GM12878 (cell line): Measurements from ENCODE around the gene ADAMTS18.

Source experiments
- EZH2 ChIP-seq: IDR thresholded peaks from 2 replicates; pipeline ENCODE4 v1.6.1; 2012; ENCODE audit warnings: low read depth, mild to moderate bottlenecking, control low read depth, inconsistent platforms, low read length, borderline replicate concordance; ENCODE audit not compliant: control insufficient read depth
- FOXK2 ChIP-seq: fragments of 450-650 bp; IDR thresholded peaks from 2 replicates; pipeline ENCODE4 v1.6.1; 2017; ENCODE audit warnings: mild to moderate bottlenecking, moderate library complexity
- KDM1A ChIP-seq: fragments of 200-600 bp; sonication (generic); IDR thresholded peaks from 2 replicates; pipeline ENCODE4 v1.6.1; 2016; ENCODE audit warnings: borderline replicate concordance
- NFYA ChIP-seq: IDR thresholded peaks from 2 replicates; pipeline ENCODE4 v1.6.1; 2011; ENCODE audit warnings: low read depth, mild to moderate bottlenecking, low read length, improper control_type of control experiment, borderline replicate concordance
- PAX5 ChIP-seq: IDR thresholded peaks from 2 replicates; pipeline ENCODE4 v1.6.1; 2011; ENCODE audit warnings: low read depth, low read length, borderline replicate concordance
- PKNOX1 ChIP-seq: fragments of 450-650 bp; IDR thresholded peaks from 2 replicates; pipeline ENCODE4 v1.6.1; 2016; ENCODE audit warnings: mild to moderate bottlenecking
- RFX5 ChIP-seq: IDR thresholded peaks from 2 replicates; pipeline ENCODE4 v1.6.1; 2011; ENCODE audit warnings: low read depth, low read length, improper control_type of control experiment
- ZNF274 ChIP-seq: IDR thresholded peaks from one replicate; pipeline ENCODE4 v1.8.0; 2011; ENCODE audit not compliant: insufficient read length, insufficient read depth
- TF ChIP-seq, protein P1 (sequence below): fragments of 450-650 bp; IDR thresholded peaks from 2 replicates; pipeline ENCODE4 v1.6.1; 2017; ENCODE audit warnings: mild to moderate bottlenecking
- TF ChIP-seq, protein P2 (sequence below), 3 experiments: IDR thresholded peaks in 2 of 3; conservative IDR thresholded peaks in 1 of 3; 2 replicates each; pipeline ENCODE4 v1.5.1; 2011; ENCODE audit warnings: low read depth in 3 of 3, low read length in 3 of 3, mild to moderate bottlenecking in 3 of 3, control low read depth in 2 of 3, moderate library complexity in 2 of 3, inconsistent platforms in 1 of 3, mixed read lengths in 1 of 3; ENCODE audit not compliant: control insufficient read depth in 2 of 3, insufficient read depth in 1 of 3; ENCODE audit errors: extremely low read depth in 1 of 3
- TF ChIP-seq, protein P3 (sequence below): IDR thresholded peaks from 2 replicates; pipeline ENCODE4 v1.6.1; 2012; ENCODE audit warnings: low read depth, low read length, improper control_type of control experiment

GRCh38 chr16:77375396-77375795, 59.4 kb downstream of the ADAMTS18 start:
- TF ChIP-seq EZH2 (no peak), FOXK2 (no peak), PAX5 (no peak), RFX5 (no peak), ZNF274 (no peak), NFYA (no peak), KDM1A (no peak), PKNOX1 (no peak)
- TF ChIP-seq, protein P1, sequence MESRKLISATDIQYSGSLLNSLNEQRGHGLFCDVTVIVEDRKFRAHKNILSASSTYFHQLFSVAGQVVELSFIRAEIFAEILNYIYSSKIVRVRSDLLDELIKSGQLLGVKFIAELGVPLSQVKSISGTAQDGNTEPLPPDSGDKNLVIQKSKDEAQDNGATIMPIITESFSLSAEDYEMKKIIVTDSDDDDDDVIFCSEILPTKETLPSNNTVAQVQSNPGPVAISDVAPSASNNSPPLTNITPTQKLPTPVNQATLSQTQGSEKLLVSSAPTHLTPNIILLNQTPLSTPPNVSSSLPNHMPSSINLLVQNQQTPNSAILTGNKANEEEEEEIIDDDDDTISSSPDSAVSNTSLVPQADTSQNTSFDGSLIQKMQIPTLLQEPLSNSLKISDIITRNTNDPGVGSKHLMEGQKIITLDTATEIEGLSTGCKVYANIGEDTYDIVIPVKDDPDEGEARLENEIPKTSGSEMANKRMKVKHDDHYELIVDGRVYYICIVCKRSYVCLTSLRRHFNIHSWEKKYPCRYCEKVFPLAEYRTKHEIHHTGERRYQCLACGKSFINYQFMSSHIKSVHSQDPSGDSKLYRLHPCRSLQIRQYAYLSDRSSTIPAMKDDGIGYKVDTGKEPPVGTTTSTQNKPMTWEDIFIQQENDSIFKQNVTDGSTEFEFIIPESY = no peak
- TF ChIP-seq, protein P2, sequence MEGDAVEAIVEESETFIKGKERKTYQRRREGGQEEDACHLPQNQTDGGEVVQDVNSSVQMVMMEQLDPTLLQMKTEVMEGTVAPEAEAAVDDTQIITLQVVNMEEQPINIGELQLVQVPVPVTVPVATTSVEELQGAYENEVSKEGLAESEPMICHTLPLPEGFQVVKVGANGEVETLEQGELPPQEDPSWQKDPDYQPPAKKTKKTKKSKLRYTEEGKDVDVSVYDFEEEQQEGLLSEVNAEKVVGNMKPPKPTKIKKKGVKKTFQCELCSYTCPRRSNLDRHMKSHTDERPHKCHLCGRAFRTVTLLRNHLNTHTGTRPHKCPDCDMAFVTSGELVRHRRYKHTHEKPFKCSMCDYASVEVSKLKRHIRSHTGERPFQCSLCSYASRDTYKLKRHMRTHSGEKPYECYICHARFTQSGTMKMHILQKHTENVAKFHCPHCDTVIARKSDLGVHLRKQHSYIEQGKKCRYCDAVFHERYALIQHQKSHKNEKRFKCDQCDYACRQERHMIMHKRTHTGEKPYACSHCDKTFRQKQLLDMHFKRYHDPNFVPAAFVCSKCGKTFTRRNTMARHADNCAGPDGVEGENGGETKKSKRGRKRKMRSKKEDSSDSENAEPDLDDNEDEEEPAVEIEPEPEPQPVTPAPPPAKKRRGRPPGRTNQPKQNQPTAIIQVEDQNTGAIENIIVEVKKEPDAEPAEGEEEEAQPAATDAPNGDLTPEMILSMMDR (IDR thresholded peaks at IDR 0.05 in 2 of 3, conservative IDR thresholded peaks at IDR 0.05 in 1 of 3; ENCODE audit: control insufficient read depth in 2 of 3, extremely low read depth in 1 of 3, insufficient read depth in 1 of 3, low read depth in 3 of 3, low read length in 3 of 3) = no peak
- TF ChIP-seq, protein P3, sequence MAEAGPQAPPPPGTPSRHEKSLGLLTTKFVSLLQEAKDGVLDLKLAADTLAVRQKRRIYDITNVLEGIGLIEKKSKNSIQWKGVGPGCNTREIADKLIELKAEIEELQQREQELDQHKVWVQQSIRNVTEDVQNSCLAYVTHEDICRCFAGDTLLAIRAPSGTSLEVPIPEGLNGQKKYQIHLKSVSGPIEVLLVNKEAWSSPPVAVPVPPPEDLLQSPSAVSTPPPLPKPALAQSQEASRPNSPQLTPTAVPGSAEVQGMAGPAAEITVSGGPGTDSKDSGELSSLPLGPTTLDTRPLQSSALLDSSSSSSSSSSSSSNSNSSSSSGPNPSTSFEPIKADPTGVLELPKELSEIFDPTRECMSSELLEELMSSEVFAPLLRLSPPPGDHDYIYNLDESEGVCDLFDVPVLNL = no peak
